ENCODE results near the gene PIK3C2B. TPM values are rescaled to one million over a fixed set of nuclear protein-coding genes. Genes with fewer than 3 reads are reported as not detected.

The PIK3C2B gene
- total RNA-seq, 4 donors from 2014 or later = 61.9 to 181 (median 88.8) TPM

DNA sequence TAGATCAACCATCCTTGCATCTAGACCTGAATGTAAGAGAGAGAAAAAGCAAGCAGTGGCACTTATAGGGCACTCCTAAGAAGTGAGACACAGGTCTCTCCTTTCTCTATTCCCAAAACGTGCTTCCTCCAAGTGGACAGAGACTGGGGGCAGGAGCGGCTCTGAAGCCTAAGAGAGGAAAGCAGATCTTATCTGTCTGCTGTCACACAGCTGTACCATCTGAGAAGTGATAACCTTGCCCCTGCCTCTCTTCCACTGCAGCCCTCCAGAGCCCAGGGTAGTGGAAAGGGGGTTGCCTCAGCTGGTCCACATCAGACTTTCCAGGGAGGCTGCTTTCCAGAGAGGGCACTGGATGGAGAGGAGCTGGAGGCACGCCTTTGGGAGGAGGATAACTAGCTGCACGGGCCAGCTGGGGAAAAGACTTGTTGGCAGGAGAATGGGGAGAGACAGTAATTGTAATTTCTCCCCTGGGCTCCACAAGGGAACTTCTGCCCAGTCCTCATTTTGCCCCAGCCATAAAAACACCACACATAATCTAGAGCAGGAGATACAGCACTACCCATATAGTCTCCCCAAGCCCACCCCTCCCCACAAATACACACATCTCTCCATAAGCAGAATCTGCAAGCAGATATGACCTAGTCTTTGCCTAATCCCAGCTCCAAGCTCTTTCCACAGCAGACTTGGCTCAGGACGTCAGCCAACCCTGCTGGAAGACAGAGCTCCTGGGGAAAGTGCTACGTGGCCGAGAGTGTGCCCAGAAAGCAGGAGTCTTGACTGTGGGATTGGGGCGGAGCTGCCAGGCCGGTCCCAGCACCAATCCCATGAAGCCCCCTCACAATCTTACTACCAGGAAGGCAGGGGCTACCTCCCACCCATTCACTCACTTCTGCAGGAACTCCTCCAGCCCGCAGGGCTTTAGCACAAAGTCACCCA, 31.2 kb downstream of the PIK3C2B start:
- TF ChIP-seq POLR2AphosphoS5 (IDR thresholded peaks at IDR 0.05) = no peak
- no peak for TF ChIP-seq EP300 (IDR thresholded peaks at IDR 0.05; ENCODE audit: low read depth)
- TF ChIP-seq, protein P1, sequence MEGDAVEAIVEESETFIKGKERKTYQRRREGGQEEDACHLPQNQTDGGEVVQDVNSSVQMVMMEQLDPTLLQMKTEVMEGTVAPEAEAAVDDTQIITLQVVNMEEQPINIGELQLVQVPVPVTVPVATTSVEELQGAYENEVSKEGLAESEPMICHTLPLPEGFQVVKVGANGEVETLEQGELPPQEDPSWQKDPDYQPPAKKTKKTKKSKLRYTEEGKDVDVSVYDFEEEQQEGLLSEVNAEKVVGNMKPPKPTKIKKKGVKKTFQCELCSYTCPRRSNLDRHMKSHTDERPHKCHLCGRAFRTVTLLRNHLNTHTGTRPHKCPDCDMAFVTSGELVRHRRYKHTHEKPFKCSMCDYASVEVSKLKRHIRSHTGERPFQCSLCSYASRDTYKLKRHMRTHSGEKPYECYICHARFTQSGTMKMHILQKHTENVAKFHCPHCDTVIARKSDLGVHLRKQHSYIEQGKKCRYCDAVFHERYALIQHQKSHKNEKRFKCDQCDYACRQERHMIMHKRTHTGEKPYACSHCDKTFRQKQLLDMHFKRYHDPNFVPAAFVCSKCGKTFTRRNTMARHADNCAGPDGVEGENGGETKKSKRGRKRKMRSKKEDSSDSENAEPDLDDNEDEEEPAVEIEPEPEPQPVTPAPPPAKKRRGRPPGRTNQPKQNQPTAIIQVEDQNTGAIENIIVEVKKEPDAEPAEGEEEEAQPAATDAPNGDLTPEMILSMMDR (IDR thresholded peaks at IDR 0.05) = no peak
- no peak for TF ChIP-seq POLR2A (IDR thresholded peaks at IDR 0.05)
- peak overlapping the region in 1 of 4 donors; percentile 20 for H3K27ac ChIP-seq
- in situ Hi-C loops (cut with MboI; ENCODE audit: low pct_ligation_motif_present in 1 of 4, low pct_unique_long_range_greater_than_20kb in 1 of 4, low sequenced_read_pairs in 3 of 4) = no loop called here

DNA sequence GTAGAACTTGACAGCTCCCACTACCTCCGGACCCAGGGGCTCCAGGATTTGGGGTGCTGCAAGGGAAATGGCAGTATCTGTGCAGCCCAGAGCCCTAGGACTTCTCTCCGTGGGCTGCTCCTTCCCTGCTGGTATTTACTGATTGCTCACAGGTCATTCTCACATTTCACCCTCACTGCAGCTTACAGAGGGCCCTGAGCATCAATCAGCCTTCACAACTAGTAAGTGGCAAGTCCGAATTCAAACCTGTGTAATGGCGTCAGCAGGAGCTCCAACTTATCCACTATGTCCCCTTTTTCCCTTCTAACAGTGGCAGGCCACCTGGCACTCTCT, 32.4 kb downstream of the PIK3C2B start:
- Histone ChIP-seq H3K4me1 (peaks cover 5 to 14% (median 7%) of the 10 kb centered on the region in 4 donors), H3K36me3 (peaks cover 0 to 22% (median 5%) of the 10 kb centered on the region in 4 donors), H3K27ac (peak overlapping the region in 3 of 4 donors; percentile 13 to 55 (median 29)), H3K4me3 (no peak overlapping the region), H3K9me3 (no peaks in the 10 kb centered on the region), H3K27me3 (no peaks in the 10 kb centered on the region)
- 76% methylated on average over 4 of the region's 4 CpGs; no CpG with 5 or more reads in 1 of the 2 donors for WGBS, 2 donors (ENCODE audit: low coverage in 1 of 2)
- DNase-seq = no peak
- TF ChIP-seq, protein P1 (IDR thresholded peaks at IDR 0.05) = no peak
- TF ChIP-seq POLR2A (IDR thresholded peaks at IDR 0.05) = no peak
- no peak for TF ChIP-seq POLR2AphosphoS5 (IDR thresholded peaks at IDR 0.05)
- no peak for TF ChIP-seq EP300 (IDR thresholded peaks at IDR 0.05; ENCODE audit: low read depth)
- intact Hi-C loops (cut with DNase I; ENCODE audit: low total_unique reads) (no loop called here), in situ Hi-C loops (cut with MboI; ENCODE audit: low pct_ligation_motif_present in 1 of 4, low pct_unique_long_range_greater_than_20kb in 1 of 4, low sequenced_read_pairs in 3 of 4) (no loop called here)

More for the DNA sequence above, 31.2 kb downstream of the PIK3C2B start:
- H3K9me3 ChIP-seq = no peaks in the 10 kb centered on the region
- intact Hi-C loops (cut with DNase I; ENCODE audit: low total_unique reads) = no loop called here
- H3K4me1 ChIP-seq = peaks cover 5 to 14% (median 7%) of the 10 kb centered on the region in 4 donors
- DNase-seq = no peak
- WGBS, 2 donors (ENCODE audit: low coverage in 1 of 2) = 41 to 75% methylated on average over 2 to 10 of the region's 10 CpGs
- H3K27me3 ChIP-seq = no peaks in the 10 kb centered on the region
- peaks cover 0 to 22% (median 5%) of the 10 kb centered on the region in 4 donors for H3K36me3 ChIP-seq
- H3K4me3 ChIP-seq = no peak overlapping the region

DNA sequence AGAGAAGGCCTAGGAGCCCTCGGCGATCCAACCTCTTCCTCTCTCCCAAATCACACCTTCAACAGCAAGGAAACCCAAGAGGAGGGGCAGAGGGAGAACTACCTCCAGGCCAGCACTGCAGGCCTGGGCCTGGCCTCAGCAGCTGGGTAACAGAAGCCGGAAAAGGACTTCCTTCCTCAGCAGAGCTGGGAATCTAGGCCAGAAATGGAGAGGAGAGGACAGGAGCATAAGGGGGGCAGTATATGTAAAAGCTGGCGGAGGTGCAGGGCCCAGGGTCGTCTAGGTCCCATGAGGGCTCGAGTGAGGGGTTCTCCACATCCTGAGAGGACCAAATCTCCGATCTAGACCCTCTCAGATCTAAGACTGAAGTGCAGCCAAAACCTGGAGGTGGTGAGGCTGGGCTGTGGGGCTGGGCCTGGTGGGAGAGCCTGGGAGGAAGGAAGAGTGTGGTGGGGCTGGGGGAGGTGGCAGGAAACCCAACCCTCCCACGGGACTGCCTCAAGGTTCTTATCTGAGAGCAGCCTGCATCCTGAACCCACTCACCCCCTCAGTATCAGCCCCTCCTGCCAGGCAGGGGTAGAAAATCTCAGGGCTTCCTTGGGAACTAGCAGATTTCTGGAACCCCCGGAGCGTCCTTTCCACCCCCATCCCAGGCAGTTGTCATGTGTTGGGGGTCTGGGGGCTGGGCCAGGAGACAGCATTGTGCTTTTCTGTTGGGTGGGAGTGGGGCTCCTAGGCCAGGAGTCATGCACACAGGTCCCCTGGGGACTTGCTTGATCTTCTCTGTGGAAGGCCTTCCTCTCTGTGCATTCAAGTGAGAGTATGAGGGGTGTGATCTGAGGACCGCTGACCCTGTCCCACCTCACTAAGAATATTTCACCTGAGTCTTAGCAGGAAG, 33.0 kb downstream of the PIK3C2B start:
- no peak for DNase-seq
- TF ChIP-seq EP300 (IDR thresholded peaks at IDR 0.05; ENCODE audit: low read depth) = no peak
- no peak for TF ChIP-seq POLR2AphosphoS5 (IDR thresholded peaks at IDR 0.05)
- TF ChIP-seq POLR2A (IDR thresholded peaks at IDR 0.05) = no peak
- TF ChIP-seq, protein P1 (IDR thresholded peaks at IDR 0.05) = no peak
- no peak overlapping the region for H3K4me3 ChIP-seq
- no peaks in the 10 kb centered on the region for H3K9me3 ChIP-seq
- 72 to 100% methylated on average over 2 to 11 of the region's 11 CpGs for WGBS, 2 donors (ENCODE audit: low coverage in 1 of 2)
- no peaks in the 10 kb centered on the region for H3K27me3 ChIP-seq
- peak overlapping the region; percentile 5 to 55 (median 35) for H3K27ac ChIP-seq
- in situ Hi-C loops (cut with MboI; ENCODE audit: low pct_ligation_motif_present in 1 of 4, low pct_unique_long_range_greater_than_20kb in 1 of 4, low sequenced_read_pairs in 3 of 4) (no loop called here), intact Hi-C loops (cut with DNase I; ENCODE audit: low total_unique reads) (no loop called here)
- H3K4me1 ChIP-seq = peaks cover under 1 to 14% (median 6%) of the 10 kb centered on the region in 4 donors
- H3K36me3 ChIP-seq = peaks cover 0 to 22% (median 5%) of the 10 kb centered on the region in 4 donors

DNA sequence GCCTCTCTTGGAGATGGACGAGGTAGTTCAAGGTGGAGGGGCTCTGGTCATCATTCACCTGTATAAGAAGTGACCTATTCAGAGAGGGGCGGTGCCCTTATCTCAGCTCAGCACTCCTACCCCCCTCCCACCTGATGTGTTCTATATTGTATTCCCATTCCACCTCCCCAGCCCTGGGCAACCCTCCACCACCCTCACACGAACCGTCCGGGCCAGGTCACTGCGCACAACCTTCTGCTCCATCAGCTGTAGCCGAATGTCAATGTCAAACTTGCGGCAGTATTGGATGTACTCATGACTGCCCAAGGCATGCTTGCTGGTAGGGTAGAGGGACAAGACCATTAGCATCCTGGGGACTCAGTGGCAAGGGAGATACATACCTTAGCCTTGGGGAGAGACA, 34.3 kb downstream of the PIK3C2B start:
- no peak for DNase-seq
- 94% methylated on average over 8 of the region's 8 CpGs; no CpG with 5 or more reads in 1 of the 2 donors for WGBS, 2 donors (ENCODE audit: low coverage in 1 of 2)
- H3K27me3 ChIP-seq = no peaks in the 10 kb centered on the region
- H3K4me1 ChIP-seq = peaks cover 0 to 10% (median 0%) of the 10 kb centered on the region in 4 donors
- intact Hi-C loops (cut with DNase I; ENCODE audit: low total_unique reads) = no loop called here
- in situ Hi-C loops (cut with MboI; ENCODE audit: low pct_ligation_motif_present in 1 of 4, low pct_unique_long_range_greater_than_20kb in 1 of 4, low sequenced_read_pairs in 3 of 4) = no loop called here
- no peak overlapping the region for H3K27ac ChIP-seq
- TF ChIP-seq EP300 (IDR thresholded peaks at IDR 0.05; ENCODE audit: low read depth) (no peak), POLR2A (IDR thresholded peaks at IDR 0.05) (no peak), POLR2AphosphoS5 (IDR thresholded peaks at IDR 0.05) (no peak)
- TF ChIP-seq, protein P1 (IDR thresholded peaks at IDR 0.05) = no peak
- H3K4me3 ChIP-seq = no peak overlapping the region
- H3K36me3 ChIP-seq = peaks cover 0 to 28% (median 5%) of the 10 kb centered on the region in 4 donors
- no peaks in the 10 kb centered on the region for H3K9me3 ChIP-seq

Data from transverse colon (tissue), 4 donors.